RWPE2 (cell line): ENCODE results near the gene CDC73.

Source experiments
- ATAC-seq: fragments of 200-7000 bp; cut with Tn5 transposase; 3 replicates; pipeline ENCODE4 v1.9.1; 2021; ENCODE audit warnings: low read depth
- DNase-seq: peaks from one replicate; pipeline ENCODE4 v3.0.0-alpha.2; 2020; ENCODE audit warnings: low spot score
- H3K27ac ChIP-seq: fragments of 450-650 bp; 2 replicates; pipeline ENCODE4 v1.5.1; 2017; ENCODE audit warnings: mild to moderate bottlenecking; ENCODE audit not compliant: poor library complexity, severe bottlenecking
- H3K27me3 ChIP-seq: fragments of 250-450 bp; sonication (Bioruptor Pico); 2 replicates; pipeline ENCODE4 v1.5.1; 2021; ENCODE audit warnings: mild to moderate bottlenecking, moderate library complexity; ENCODE audit not compliant: insufficient read depth, poor library complexity, severe bottlenecking
- H3K36me3 ChIP-seq: fragments of 250-450 bp; sonication (Bioruptor Pico); 2 replicates; pipeline ENCODE4 v1.5.1; 2020; ENCODE audit warnings: low read depth, mild to moderate bottlenecking, moderate library complexity
- H3K4me1 ChIP-seq: fragments of 250-450 bp; sonication (Bioruptor Pico); 2 replicates; pipeline ENCODE4 v1.5.1; 2021; ENCODE audit warnings: mild to moderate bottlenecking, moderate library complexity; ENCODE audit not compliant: insufficient read depth, poor library complexity, severe bottlenecking
- H3K4me3 ChIP-seq: fragments of 250-450 bp; sonication (Bioruptor Pico); 2 replicates; pipeline ENCODE4 v1.5.1; 2021; ENCODE audit warnings: mild to moderate bottlenecking, moderate library complexity; ENCODE audit not compliant: severe bottlenecking
- H3K9me3 ChIP-seq: fragments of 250-450 bp; sonication (Bioruptor Pico); 2 replicates; pipeline ENCODE4 v1.5.1; 2021; ENCODE audit warnings: mild to moderate bottlenecking, moderate library complexity; ENCODE audit not compliant: severe bottlenecking
- CTCF ChIP-seq: fragments of 450-650 bp; IDR thresholded peaks from one replicate; pipeline ENCODE4 v1.5.1; 2017; ENCODE audit warnings: mild to moderate bottlenecking, moderate library complexity; ENCODE audit not compliant: poor library complexity, severe bottlenecking

The CDC73 gene

GRCh38 chr1:193085263-193085662, 36.6 kb upstream of the CDC73 start:
- no peaks in the 10 kb centered on the region for H3K4me1 ChIP-seq
- no peak overlapping the region for H3K4me3 ChIP-seq
- ATAC-seq (no peak), DNase-seq (no peak)
- no peaks in the 10 kb centered on the region for H3K27me3 ChIP-seq
- TF ChIP-seq CTCF: no peak
- no peaks in the 10 kb centered on the region for H3K9me3 ChIP-seq
- no peak overlapping the region for H3K27ac ChIP-seq
- H3K36me3 ChIP-seq: peaks cover 73% of the 10 kb centered on the region

DNA sequence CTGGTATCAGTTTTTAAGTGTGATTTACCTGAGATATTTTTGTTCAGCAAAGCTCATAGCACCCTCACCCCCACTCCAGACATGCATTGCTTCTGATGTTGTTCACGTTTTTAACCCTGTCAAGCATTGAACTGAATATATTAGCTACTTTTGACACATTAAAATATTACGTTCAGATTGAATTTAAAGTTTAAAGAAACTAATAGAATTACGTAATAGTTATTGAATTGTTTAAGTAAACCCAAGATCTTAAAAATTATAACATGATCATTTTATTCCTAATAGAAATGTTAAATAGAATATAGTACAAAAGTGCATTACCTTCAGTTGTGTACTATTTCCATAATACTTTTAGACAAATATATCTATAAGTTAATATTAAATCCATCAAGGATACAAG, 35.5 kb upstream of the CDC73 start:
- H3K36me3 ChIP-seq: peaks cover 73% of the 10 kb centered on the region
- no peaks in the 10 kb centered on the region for H3K27me3 ChIP-seq
- no peaks in the 10 kb centered on the region for H3K9me3 ChIP-seq
- no peak for DNase-seq
- no peak overlapping the region for H3K4me3 ChIP-seq
- no peak for TF ChIP-seq CTCF
- H3K27ac ChIP-seq: no peak overlapping the region
- ATAC-seq: no peak
- no peaks in the 10 kb centered on the region for H3K4me1 ChIP-seq

GRCh38 chr1:193087893-193088292, 33.9 kb upstream of the CDC73 start:
- no peak for ATAC-seq
- H3K9me3 ChIP-seq: no peaks in the 10 kb centered on the region
- no peaks in the 10 kb centered on the region for H3K4me1 ChIP-seq
- TF ChIP-seq CTCF: no peak
- no peak for DNase-seq
- H3K4me3 ChIP-seq: no peak overlapping the region
- H3K27ac ChIP-seq: no peak overlapping the region
- H3K27me3 ChIP-seq: no peaks in the 10 kb centered on the region
- H3K36me3 ChIP-seq: peaks cover 68% of the 10 kb centered on the region

- Histone ChIP-seq H3K9me3 (peaks cover 2% of the 10 kb centered on the region), H3K4me3 (no peak overlapping the region), H3K36me3 (peaks cover 54% of the 10 kb centered on the region), H3K27me3 (no peaks in the 10 kb centered on the region), H3K27ac (no peak overlapping the region), H3K4me1 (no peaks in the 10 kb centered on the region)
- no peak for ATAC-seq
- no peak for TF ChIP-seq CTCF
- no peak for DNase-seq
Observed at GRCh38 chr1:193090865-193091264, 31.0 kb upstream of the CDC73 start.

DNA sequence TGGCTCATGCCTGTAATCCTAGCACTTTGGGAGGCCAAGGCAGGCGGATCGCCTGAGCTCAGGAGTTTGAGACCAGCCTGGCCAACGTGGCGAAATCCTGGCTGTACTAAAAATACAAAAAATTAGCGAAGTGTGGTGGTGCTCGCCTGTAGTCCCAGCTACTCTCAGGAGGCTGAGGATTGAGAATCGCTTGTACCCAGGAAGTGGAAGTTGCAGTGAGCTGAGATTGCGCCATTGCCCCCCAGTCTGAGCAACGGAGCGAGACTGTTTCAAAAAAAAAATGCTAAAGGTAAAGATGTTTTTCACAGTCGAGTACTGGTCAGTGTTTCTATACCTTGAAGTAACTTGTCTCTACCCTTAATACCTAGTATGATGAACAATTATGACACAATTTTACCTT, 27.7 kb upstream of the CDC73 start:
- TF ChIP-seq CTCF: no peak
- Histone ChIP-seq H3K27me3 (no peaks in the 10 kb centered on the region), H3K27ac (no peak overlapping the region), H3K36me3 (peaks cover 70% of the 10 kb centered on the region), H3K4me3 (no peak overlapping the region), H3K4me1 (no peaks in the 10 kb centered on the region), H3K9me3 (peaks cover 2% of the 10 kb centered on the region)
- DNase-seq (no peak), ATAC-seq (no peak)
